ENCODE results near the gene EFCAB6. TPM values are rescaled to one million over a fixed set of nuclear protein-coding genes. Genes with fewer than 3 reads are reported as not detected.

Gene EFCAB6
- total and polyA plus RNA-seq, 10 of the 15 experiments (the other 5 are each of a cell fraction or from before 2014, with no cell fraction given) = 0.05 to 0.42 (median 0.19) TPM

DNA sequence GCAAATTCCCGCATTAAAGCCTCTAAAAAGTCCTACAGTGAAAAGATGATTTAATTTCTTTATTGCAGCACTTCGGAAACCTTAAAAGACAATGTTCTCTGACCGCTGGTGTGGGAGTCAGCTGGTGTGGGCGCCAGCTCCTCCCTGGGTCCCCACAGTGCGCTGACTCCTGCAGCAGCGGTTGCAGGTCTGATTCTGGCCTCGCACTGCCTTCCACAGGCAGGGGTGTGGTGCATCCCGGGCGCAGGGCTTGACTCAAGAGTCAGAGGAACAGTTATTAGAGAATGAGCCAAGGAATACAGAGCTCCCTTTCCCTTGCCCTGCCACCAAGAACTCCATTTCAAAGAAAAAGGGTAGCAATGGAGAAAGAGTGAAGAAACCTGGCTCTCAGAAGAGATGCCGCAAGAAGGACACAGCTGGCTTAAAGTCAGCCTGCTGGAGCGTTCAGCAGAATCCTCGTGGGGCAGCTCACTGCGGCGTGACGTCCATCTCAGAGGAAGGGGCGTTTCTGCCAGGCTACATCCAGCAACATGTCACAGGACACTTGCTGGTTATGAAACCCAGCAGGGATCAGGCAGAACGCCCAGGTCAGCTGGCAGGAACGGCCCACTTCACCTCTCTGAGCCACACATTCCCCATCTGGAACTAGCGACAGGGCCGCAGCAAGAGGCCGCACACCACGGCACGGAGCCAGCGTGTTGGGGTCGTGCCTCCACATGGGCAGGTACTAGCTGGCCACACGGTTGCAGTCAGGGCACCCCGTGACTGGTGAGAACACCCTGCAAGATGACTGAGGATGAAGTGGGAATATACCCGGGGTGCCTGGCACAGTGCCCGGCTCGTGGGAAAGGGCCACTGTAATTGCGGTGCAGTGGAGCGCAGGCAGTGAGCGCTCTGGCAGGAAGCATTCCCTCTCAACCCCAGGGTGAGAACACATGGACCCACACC is 18.1 kb upstream of the EFCAB6 start:
- no peaks in the 10 kb centered on the region for H3K27me3 ChIP-seq (replicated peaks in 1 of 2; ENCODE audit: control insufficient read depth in 2 of 2, insufficient read depth in 2 of 2, low read length in 1 of 2)
- TF ChIP-seq IKZF1 (conservative IDR thresholded peaks at IDR 0.05) = no peak
- no peak for TF ChIP-seq EED (IDR thresholded peaks at IDR 0.05; ENCODE audit: low read depth)
- TF ChIP-seq CBFB (IDR thresholded peaks at IDR 0.05; ENCODE audit: low read depth) = no peak
- no peak for TF ChIP-seq KLF5 (IDR thresholded peaks at IDR 0.05; ENCODE audit: partially characterized antibody)
- TF ChIP-seq ZSCAN29 (IDR thresholded peaks at IDR 0.05) = no peak
- TF ChIP-seq, protein P1, sequence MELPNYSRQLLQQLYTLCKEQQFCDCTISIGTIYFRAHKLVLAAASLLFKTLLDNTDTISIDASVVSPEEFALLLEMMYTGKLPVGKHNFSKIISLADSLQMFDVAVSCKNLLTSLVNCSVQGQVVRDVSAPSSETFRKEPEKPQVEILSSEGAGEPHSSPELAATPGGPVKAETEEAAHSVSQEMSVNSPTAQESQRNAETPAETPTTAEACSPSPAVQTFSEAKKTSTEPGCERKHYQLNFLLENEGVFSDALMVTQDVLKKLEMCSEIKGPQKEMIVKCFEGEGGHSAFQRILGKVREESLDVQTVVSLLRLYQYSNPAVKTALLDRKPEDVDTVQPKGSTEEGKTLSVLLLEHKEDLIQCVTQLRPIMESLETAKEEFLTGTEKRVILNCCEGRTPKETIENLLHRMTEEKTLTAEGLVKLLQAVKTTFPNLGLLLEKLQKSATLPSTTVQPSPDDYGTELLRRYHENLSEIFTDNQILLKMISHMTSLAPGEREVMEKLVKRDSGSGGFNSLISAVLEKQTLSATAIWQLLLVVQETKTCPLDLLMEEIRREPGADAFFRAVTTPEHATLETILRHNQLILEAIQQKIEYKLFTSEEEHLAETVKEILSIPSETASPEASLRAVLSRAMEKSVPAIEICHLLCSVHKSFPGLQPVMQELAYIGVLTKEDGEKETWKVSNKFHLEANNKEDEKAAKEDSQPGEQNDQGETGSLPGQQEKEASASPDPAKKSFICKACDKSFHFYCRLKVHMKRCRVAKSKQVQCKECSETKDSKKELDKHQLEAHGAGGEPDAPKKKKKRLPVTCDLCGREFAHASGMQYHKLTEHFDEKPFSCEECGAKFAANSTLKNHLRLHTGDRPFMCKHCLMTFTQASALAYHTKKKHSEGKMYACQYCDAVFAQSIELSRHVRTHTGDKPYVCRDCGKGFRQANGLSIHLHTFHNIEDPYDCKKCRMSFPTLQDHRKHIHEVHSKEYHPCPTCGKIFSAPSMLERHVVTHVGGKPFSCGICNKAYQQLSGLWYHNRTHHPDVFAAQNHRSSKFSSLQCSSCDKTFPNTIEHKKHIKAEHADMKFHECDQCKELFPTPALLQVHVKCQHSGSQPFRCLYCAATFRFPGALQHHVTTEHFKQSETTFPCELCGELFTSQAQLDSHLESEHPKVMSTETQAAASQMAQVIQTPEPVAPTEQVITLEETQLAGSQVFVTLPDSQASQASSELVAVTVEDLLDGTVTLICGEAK (IDR thresholded peaks at IDR 0.05; ENCODE audit: borderline replicate concordance) = no peak
- H3K4me3 ChIP-seq = no peak overlapping the region
- 40% methylated on average over 33 of the region's 33 CpGs for WGBS (ENCODE audit: insufficient coverage, insufficient replicate concordance, low lambda C conversion rate, missing lambda C conversion rate)
- no peak for FAIRE-seq
- in situ Hi-C loops (cut with MboI) = loop anchor here (10.0 kb wide), 1 partner anchor 435 kb away; no protein-coding TSS in a partner anchor
- ChIA-PET POLR2A (interaction anchor here (0.6 to 0.8 kb wide), 2 partner anchors 17 to 118 kb away, joined by 6 to 8 read pairs; no protein-coding TSS in a partner anchor), SMC1A (ENCODE audit: uncharacterized antibody, unreplicated experiment) (no interaction called here), CTCF (interaction anchor here (0.8 kb wide), 1 partner anchor 483 kb away, joined by 3 read pairs; no protein-coding TSS in a partner anchor), RAD21 (ENCODE audit: unreplicated experiment) (interaction anchor here (0.6 to 1.2 kb wide), 2 partner anchors 81 to 93 kb away, joined by 4 read pairs; partner anchors contain the start of gene PNPLA3)
- H3K4me2 ChIP-seq (ENCODE audit: control insufficient read depth, insufficient read depth) = no peak overlapping the region
- no peak overlapping the region for H3K27ac ChIP-seq (ENCODE audit: control insufficient read depth, insufficient read depth)
- H3K4me1 ChIP-seq (ENCODE audit: control insufficient read depth, insufficient read depth, low read length) = no peaks in the 10 kb centered on the region
- no peaks in the 10 kb centered on the region for H3K36me3 ChIP-seq (ENCODE audit: control insufficient read depth in 2 of 2, insufficient read depth in 2 of 2, low read length in 1 of 2)
- no peak for DNase-seq (ENCODE audit: low read depth, low spot score)
- no peak overlapping the region for H3K9ac ChIP-seq (ENCODE audit: control insufficient read depth, insufficient read depth, low read length)
- no peaks in the 10 kb centered on the region for H3K9me3 ChIP-seq (replicated peaks; ENCODE audit: control insufficient read depth, insufficient read depth, low read length)
- no peaks in the 10 kb centered on the region for H3K79me2 ChIP-seq (ENCODE audit: control insufficient read depth, insufficient read depth, low read length)
- no peak overlapping the region for H2AFZ ChIP-seq (ENCODE audit: control insufficient read depth, low read depth, low read length)
- H4K20me1 ChIP-seq (ENCODE audit: control insufficient read depth, insufficient read depth) = no peaks in the 10 kb centered on the region
- intact Hi-C loops (cut with micrococcal nuclease; ENCODE audit: unreplicated experiment) = loop anchor here (5.0 kb wide), 1 partner anchor 78 kb away; no protein-coding TSS in a partner anchor
- ATAC-seq = no peak
- BruUV-seq (replicated peaks) = no TSS peak

Data from GM12878 (cell line).